ENCODE results near the gene JAM2.

DNA sequence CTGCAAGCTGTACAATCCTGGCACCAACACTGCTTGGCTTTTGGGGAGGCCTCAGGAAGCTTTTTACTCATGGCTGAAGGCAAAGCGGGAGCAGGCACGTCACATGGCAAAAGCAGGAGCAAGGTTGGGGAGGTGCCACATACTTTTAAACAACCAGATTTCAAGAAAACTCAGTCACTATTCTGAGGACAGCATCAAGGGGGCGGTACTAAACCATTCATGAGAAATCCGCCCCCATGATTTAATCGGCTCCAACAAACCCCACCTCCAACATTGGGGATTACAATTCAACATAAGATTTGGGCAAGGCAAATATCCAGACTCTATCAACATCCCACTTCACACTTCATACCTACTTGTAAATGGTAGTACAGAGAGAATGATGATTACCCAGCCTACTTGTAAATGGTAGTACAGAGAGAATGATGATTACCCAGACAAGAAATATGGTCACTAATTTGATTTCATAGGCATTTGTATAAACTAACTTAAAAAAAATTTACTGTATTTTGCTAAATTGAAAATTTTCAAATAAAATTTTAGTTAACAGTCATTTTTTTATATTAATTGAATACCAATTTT lies 70.7 kb downstream of the JAM2 start:
- TF ChIP-seq, protein P1, sequence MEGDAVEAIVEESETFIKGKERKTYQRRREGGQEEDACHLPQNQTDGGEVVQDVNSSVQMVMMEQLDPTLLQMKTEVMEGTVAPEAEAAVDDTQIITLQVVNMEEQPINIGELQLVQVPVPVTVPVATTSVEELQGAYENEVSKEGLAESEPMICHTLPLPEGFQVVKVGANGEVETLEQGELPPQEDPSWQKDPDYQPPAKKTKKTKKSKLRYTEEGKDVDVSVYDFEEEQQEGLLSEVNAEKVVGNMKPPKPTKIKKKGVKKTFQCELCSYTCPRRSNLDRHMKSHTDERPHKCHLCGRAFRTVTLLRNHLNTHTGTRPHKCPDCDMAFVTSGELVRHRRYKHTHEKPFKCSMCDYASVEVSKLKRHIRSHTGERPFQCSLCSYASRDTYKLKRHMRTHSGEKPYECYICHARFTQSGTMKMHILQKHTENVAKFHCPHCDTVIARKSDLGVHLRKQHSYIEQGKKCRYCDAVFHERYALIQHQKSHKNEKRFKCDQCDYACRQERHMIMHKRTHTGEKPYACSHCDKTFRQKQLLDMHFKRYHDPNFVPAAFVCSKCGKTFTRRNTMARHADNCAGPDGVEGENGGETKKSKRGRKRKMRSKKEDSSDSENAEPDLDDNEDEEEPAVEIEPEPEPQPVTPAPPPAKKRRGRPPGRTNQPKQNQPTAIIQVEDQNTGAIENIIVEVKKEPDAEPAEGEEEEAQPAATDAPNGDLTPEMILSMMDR (conservative IDR thresholded peaks at IDR 0.05; ENCODE audit: low read depth, low read length), result no peak
- no peak for TF ChIP-seq EZH2 (IDR thresholded peaks at IDR 0.05; ENCODE audit: borderline replicate concordance, low read depth, low read length, poor library complexity, severe bottlenecking)

Measured in A673 (cell line).